ENCODE results near the gene PTPRN2.

The PTPRN2 gene

GRCh38 chr7:157682946-157683746 is 904.5 kb downstream of the PTPRN2 start:
- DNase-seq (ENCODE audit: low read depth in 4 of 4, low spot score in 1 of 4) = no peak

GRCh38 chr7:157682064-157682945 is 905.3 kb downstream of the PTPRN2 start:
- DNase-seq (ENCODE audit: low read depth in 4 of 4, low spot score in 1 of 4) = no peak

GRCh38 chr7:157679607-157680006 is 908.0 kb downstream of the PTPRN2 start:
- DNase-seq (ENCODE audit: low read depth in 4 of 4, low spot score in 1 of 4) = no peak

- DNase-seq (ENCODE audit: low read depth in 4 of 4, low spot score in 1 of 4) = no peak
These were observed 909.1 kb downstream of the PTPRN2 start for GRCh38 chr7:157678501-157678900.

GRCh38 chr7:157676456-157677255 is 911.0 kb downstream of the PTPRN2 start:
- no peak for DNase-seq (ENCODE audit: low read depth in 4 of 4, low spot score in 1 of 4)

GRCh38 chr7:157676001-157676400 is 911.6 kb downstream of the PTPRN2 start:
- DNase-seq (ENCODE audit: low read depth in 4 of 4, low spot score in 1 of 4) = no peak

- DNase-seq (ENCODE audit: low read depth in 4 of 4, low spot score in 1 of 4) = no peak
These were observed 912.1 kb downstream of the PTPRN2 start for GRCh38 chr7:157675427-157675927.

- no peak for DNase-seq (ENCODE audit: low read depth in 4 of 4, low spot score in 1 of 4)
These were observed 912.8 kb downstream of the PTPRN2 start for GRCh38 chr7:157674715-157675426.

- no peak for DNase-seq (ENCODE audit: low read depth in 4 of 4, low spot score in 1 of 4)
These were observed 913.5 kb downstream of the PTPRN2 start for GRCh38 chr7:157674027-157674714.

GRCh38 chr7:157673573-157673972 is 914.0 kb downstream of the PTPRN2 start:
- DNase-seq (ENCODE audit: low read depth in 4 of 4, low spot score in 1 of 4) = no peak

- no peak for DNase-seq (ENCODE audit: low read depth in 4 of 4, low spot score in 1 of 4)
These were observed 916.0 kb downstream of the PTPRN2 start for GRCh38 chr7:157671358-157672255.

GRCh38 chr7:157670490-157671357 is 916.9 kb downstream of the PTPRN2 start:
- DNase-seq (ENCODE audit: low read depth in 4 of 4, low spot score in 1 of 4) = no peak

- no peak for DNase-seq (ENCODE audit: low read depth in 4 of 4, low spot score in 1 of 4)
These were observed 917.8 kb downstream of the PTPRN2 start for GRCh38 chr7:157669768-157670351.

- DNase-seq (ENCODE audit: low read depth in 4 of 4, low spot score in 1 of 4) = no peak
These were observed 918.5 kb downstream of the PTPRN2 start for GRCh38 chr7:157668884-157669767.

GRCh38 chr7:157668221-157668883 is 919.3 kb downstream of the PTPRN2 start:
- DNase-seq (ENCODE audit: low read depth in 4 of 4, low spot score in 1 of 4) = no peak

GRCh38 chr7:157667731-157668130 is 919.9 kb downstream of the PTPRN2 start:
- DNase-seq (ENCODE audit: low read depth in 4 of 4, low spot score in 1 of 4) = no peak
